ENCODE results near the gene TRIM10. TPM values are rescaled to one million over a fixed set of nuclear protein-coding genes. Genes with fewer than 3 reads are reported as not detected.
"Not testable (repeated sequence)": the region's sequence is repeated elsewhere in the genome, so short reads cannot be mapped to it uniquely, and the experiment has no call there.

The TRIM10 gene
- total RNA-seq, 2 experiments from 2014 or later = not detected

- ChIA-PET POLR2A (no interaction called here), CTCF (interaction anchor here (0.7 kb wide), 1 partner anchor 22 kb away, joined by 3 read pairs; no protein-coding TSS in a partner anchor)
These were observed 17.8 kb upstream of the TRIM10 start for GRCh38 chr6:30178837-30179236.

GRCh38 chr6:30175765-30176164 is 14.8 kb upstream of the TRIM10 start:
- CTCF ChIA-PET = no interaction called here
- POLR2A ChIA-PET = no interaction called here

GRCh38 chr6:30172681-30173080 is 11.7 kb upstream of the TRIM10 start:
- CTCF ChIA-PET = no interaction called here
- POLR2A ChIA-PET = no interaction called here

- ChIA-PET POLR2A (no interaction called here), CTCF (interaction anchor here (1.0 to 1.1 kb wide), 2 partner anchors 38 to 69 kb away, joined by 3 read pairs; no protein-coding TSS in a partner anchor)
These were observed 10.9 kb upstream of the TRIM10 start for GRCh38 chr6:30171677-30172471.

GRCh38 chr6:30169658-30170614 is 8.9 kb upstream of the TRIM10 start:
- ChIA-PET CTCF (interaction anchor here (1.0 to 1.6 kb wide), 2 partner anchors 39 to 68 kb away, joined by 3 to 4 read pairs; no protein-coding TSS in a partner anchor), POLR2A (no interaction called here)

- ChIA-PET CTCF (interaction anchor here (1.2 kb wide), 1 partner anchor 37 kb away, joined by 3 read pairs; no protein-coding TSS in a partner anchor), POLR2A (no interaction called here)
These were observed 7.7 kb upstream of the TRIM10 start for GRCh38 chr6:30168741-30169140.

- ChIA-PET CTCF (interaction anchor here (1.5 kb wide), 1 partner anchor 64 kb away, joined by 4 read pairs; no protein-coding TSS in a partner anchor), POLR2A (no interaction called here)
These were observed 6.1 kb upstream of the TRIM10 start for GRCh38 chr6:30167101-30167500.

- POLR2A ChIA-PET = not testable (repeated sequence)
- CTCF ChIA-PET = interaction anchor here (0.8 kb wide), 1 partner anchor 11 kb away, joined by 3 read pairs; no protein-coding TSS in a partner anchor
These were observed 4.2 kb upstream of the TRIM10 start for GRCh38 chr6:30165238-30165637.

GRCh38 chr6:30164714-30165113 is 3.7 kb upstream of the TRIM10 start:
- POLR2A ChIA-PET = no interaction called here
- CTCF ChIA-PET = no interaction called here

- CTCF ChIA-PET = no interaction called here
These were observed 3.1 kb upstream of the TRIM10 start for GRCh38 chr6:30163918-30164654.

GRCh38 chr6:30163090-30163917 is 2.3 kb upstream of the TRIM10 start, which contains the start of gene TRIM15:
TSS of gene TRIM15 (plus strand) at chr6:30163546. CDS start at chr6:30163685, 139 bp downstream.
- POLR2A ChIA-PET = no interaction called here
- CTCF ChIA-PET = no interaction called here

More at GRCh38 chr6:30163918-30164654, 3.1 kb upstream of the TRIM10 start:
- POLR2A ChIA-PET = no interaction called here

- ChIA-PET CTCF (no interaction called here), POLR2A (no interaction called here)
These were observed 1.5 kb upstream of the TRIM10 start for GRCh38 chr6:30162265-30163089.

GRCh38 chr6:30160008-30160784 is 815 bp downstream of the TRIM10 start:
- ChIA-PET POLR2A (no interaction called here), CTCF (interaction anchor here (0.5 kb wide), 1 partner anchor 28 kb away, joined by 3 read pairs; no protein-coding TSS in a partner anchor)

GRCh38 chr6:30158475-30159040 is 2.5 kb downstream of the TRIM10 start:
- POLR2A ChIA-PET = no interaction called here
- CTCF ChIA-PET = interaction anchor here (1.1 kb wide), 1 partner anchor 28 kb away, joined by 5 read pairs; no protein-coding TSS in a partner anchor

GRCh38 chr6:30157999-30158398 is 3.0 kb downstream of the TRIM10 start:
- CTCF ChIA-PET = interaction anchor here (1.1 kb wide), 1 partner anchor 27 kb away, joined by 5 read pairs; no protein-coding TSS in a partner anchor

GRCh38 chr6:30157581-30157980 is 3.4 kb downstream of the TRIM10 start:
- CTCF ChIA-PET = interaction anchor here (0.8 kb wide), 1 partner anchor 55 kb away, joined by 4 read pairs; no protein-coding TSS in a partner anchor
- POLR2A ChIA-PET = no interaction called here

More at GRCh38 chr6:30157999-30158398, 3.0 kb downstream of the TRIM10 start:
- POLR2A ChIA-PET = no interaction called here

Data from activated CD8-positive, alpha-beta memory T cell treated with anti-CD3 and anti-CD28 coated beads for 36 hours (primary cell).